Measurements from ENCODE around the gene RBX1.

DNA sequence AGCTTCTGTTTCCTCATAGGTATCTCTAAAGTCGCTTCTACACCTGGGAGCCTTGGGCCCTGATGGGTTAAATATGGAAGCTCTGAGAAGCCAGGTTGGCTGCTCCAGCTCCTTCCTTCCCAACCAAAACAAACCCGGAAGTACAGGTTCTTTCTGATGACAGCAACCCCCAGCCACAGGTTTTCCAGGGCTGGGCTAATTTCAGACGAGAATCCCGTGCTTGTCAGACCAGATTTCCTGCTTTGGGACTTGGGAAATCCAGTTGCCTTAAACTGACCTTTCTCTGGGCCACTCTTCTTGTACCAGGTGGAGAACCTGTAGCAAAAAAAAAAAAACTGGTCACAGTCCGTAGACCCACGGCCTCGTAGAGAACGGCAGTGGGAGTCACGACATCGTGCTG, 51.9 kb downstream of the RBX1 start:
- TF ChIP-seq, protein P1, sequence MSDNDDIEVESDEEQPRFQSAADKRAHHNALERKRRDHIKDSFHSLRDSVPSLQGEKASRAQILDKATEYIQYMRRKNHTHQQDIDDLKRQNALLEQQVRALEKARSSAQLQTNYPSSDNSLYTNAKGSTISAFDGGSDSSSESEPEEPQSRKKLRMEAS (IDR thresholded peaks at IDR 0.05), result no peak
- TF ChIP-seq CEBPB (IDR thresholded peaks at IDR 0.05) (no peak), YY1 (IDR thresholded peaks at IDR 0.05; ENCODE audit: low read depth) (no peak), CREB1 (IDR thresholded peaks at IDR 0.05; ENCODE audit: low read depth) (no peak), ZBTB7A (IDR thresholded peaks at IDR 0.05; ENCODE audit: low read depth) (no peak), EP300 (IDR thresholded peaks at IDR 0.05; ENCODE audit: borderline replicate concordance) (no peak), TAF1 (IDR thresholded peaks at IDR 0.05; ENCODE audit: low read depth) (no peak), TCF12 (IDR thresholded peaks at IDR 0.05; ENCODE audit: low read depth) (no peak), TEAD4 (IDR thresholded peaks at IDR 0.05) (no peak), NFIC (IDR thresholded peaks at IDR 0.05) (no peak), EGR1 (IDR thresholded peaks at IDR 0.05) (no peak)
- TF ChIP-seq, protein P2, sequence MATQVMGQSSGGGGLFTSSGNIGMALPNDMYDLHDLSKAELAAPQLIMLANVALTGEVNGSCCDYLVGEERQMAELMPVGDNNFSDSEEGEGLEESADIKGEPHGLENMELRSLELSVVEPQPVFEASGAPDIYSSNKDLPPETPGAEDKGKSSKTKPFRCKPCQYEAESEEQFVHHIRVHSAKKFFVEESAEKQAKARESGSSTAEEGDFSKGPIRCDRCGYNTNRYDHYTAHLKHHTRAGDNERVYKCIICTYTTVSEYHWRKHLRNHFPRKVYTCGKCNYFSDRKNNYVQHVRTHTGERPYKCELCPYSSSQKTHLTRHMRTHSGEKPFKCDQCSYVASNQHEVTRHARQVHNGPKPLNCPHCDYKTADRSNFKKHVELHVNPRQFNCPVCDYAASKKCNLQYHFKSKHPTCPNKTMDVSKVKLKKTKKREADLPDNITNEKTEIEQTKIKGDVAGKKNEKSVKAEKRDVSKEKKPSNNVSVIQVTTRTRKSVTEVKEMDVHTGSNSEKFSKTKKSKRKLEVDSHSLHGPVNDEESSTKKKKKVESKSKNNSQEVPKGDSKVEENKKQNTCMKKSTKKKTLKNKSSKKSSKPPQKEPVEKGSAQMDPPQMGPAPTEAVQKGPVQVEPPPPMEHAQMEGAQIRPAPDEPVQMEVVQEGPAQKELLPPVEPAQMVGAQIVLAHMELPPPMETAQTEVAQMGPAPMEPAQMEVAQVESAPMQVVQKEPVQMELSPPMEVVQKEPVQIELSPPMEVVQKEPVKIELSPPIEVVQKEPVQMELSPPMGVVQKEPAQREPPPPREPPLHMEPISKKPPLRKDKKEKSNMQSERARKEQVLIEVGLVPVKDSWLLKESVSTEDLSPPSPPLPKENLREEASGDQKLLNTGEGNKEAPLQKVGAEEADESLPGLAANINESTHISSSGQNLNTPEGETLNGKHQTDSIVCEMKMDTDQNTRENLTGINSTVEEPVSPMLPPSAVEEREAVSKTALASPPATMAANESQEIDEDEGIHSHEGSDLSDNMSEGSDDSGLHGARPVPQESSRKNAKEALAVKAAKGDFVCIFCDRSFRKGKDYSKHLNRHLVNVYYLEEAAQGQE (IDR thresholded peaks at IDR 0.05; ENCODE audit: low read depth), result no peak
